ENCODE results near the gene AHR. TPM values are rescaled to one million over a fixed set of nuclear protein-coding genes. Genes with fewer than 3 reads are reported as not detected.

AHR gene
- total and polyA plus RNA-seq, 2 donors (not counting 3 experiments of a cell fraction or from before 2014, with no cell fraction given): 4.8 to 31.8 TPM

- Histone ChIP-seq H3K9me3 (replicated peaks; ENCODE audit: control insufficient read depth, insufficient read depth, low read length) (no peaks in the 10 kb centered on the region), H3K27me3 (ENCODE audit: control insufficient read depth in 2 of 2, insufficient read depth in 2 of 2, low read length in 2 of 2) (no peaks in the 10 kb centered on the region), H2AFZ (ENCODE audit: low read depth, low read length) (no peak overlapping the region), H3K27ac (ENCODE audit: insufficient read depth, low read depth, low read length) (no peak overlapping the region), H3K9me1 (replicated peaks; ENCODE audit: control insufficient read depth, extremely low read depth, insufficient read depth, low read length) (no peaks in the 10 kb centered on the region), H3K4me1 (ENCODE audit: control insufficient read depth, extremely low read depth, insufficient read depth, low read length) (peaks cover 45% of the 10 kb centered on the region), H3K36me3 (ENCODE audit: control insufficient read depth in 2 of 2, extremely low read depth in 1 of 2, insufficient read depth in 2 of 2, low read length in 2 of 2) (peaks cover 0 to 3% of the 10 kb centered on the region in 2 experiments), H3K4me2 (ENCODE audit: insufficient read depth, low read length) (no peak overlapping the region), H3K9ac (replicated peaks; ENCODE audit: extremely low read depth, insufficient read depth, low read length) (no peak overlapping the region), H3K79me2 (ENCODE audit: control insufficient read depth, insufficient read depth, low read length) (peaks cover 71% of the 10 kb centered on the region), H4K20me1 (replicated peaks; ENCODE audit: control insufficient read depth, extremely low read depth, insufficient read depth, low read length) (no peaks in the 10 kb centered on the region), H3K4me3 (replicated peaks in 1 of 3; ENCODE audit: insufficient read depth in 1 of 3, low read depth in 1 of 3, low read length in 3 of 3) (no peak overlapping the region)
- FAIRE-seq: no peak
- ChIA-PET CTCF (interaction anchor here (1.6 kb wide), 1 partner anchor 137 kb away, joined by 4 read pairs; no protein-coding TSS in a partner anchor), POLR2A (no interaction called here)
- TF ChIP-seq GATA2 (IDR thresholded peaks at IDR 0.05; ENCODE audit: insufficient read depth, insufficient read length, low read depth, low read length) (no peak), MAX (IDR thresholded peaks at IDR 0.05; ENCODE audit: insufficient read depth, insufficient read length) (no peak), EZH2 (IDR thresholded peaks at IDR 0.05; ENCODE audit: borderline replicate concordance, low read depth, low read length, severe bottlenecking) (no peak), POLR2A (IDR thresholded peaks at IDR 0.05; ENCODE audit: low read depth, low read length) (no peak), JUN (IDR thresholded peaks at IDR 0.05; ENCODE audit: borderline replicate concordance, insufficient read depth, insufficient read length, low read depth) (no peak)
- TF ChIP-seq, protein P1, sequence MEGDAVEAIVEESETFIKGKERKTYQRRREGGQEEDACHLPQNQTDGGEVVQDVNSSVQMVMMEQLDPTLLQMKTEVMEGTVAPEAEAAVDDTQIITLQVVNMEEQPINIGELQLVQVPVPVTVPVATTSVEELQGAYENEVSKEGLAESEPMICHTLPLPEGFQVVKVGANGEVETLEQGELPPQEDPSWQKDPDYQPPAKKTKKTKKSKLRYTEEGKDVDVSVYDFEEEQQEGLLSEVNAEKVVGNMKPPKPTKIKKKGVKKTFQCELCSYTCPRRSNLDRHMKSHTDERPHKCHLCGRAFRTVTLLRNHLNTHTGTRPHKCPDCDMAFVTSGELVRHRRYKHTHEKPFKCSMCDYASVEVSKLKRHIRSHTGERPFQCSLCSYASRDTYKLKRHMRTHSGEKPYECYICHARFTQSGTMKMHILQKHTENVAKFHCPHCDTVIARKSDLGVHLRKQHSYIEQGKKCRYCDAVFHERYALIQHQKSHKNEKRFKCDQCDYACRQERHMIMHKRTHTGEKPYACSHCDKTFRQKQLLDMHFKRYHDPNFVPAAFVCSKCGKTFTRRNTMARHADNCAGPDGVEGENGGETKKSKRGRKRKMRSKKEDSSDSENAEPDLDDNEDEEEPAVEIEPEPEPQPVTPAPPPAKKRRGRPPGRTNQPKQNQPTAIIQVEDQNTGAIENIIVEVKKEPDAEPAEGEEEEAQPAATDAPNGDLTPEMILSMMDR (IDR thresholded peaks at IDR 0.05; ENCODE audit: extremely low read depth in 1 of 2, insufficient read depth in 1 of 2, low read depth in 1 of 2, low read length in 2 of 2): no peak
- dilution Hi-C loops (cut with MboI; ENCODE audit: extremely low pct_ligation_motif_present, low sequenced_read_pairs) (loop anchor here (10.0 kb wide), 1 partner anchor 138 kb away; no protein-coding TSS in a partner anchor), intact Hi-C loops (cut with micrococcal nuclease) (loop anchor here (10.0 kb wide), 1 partner anchor 1038 kb away; no protein-coding TSS in a partner anchor)
- DNase-seq (ENCODE audit: low read depth, low spot score): no peak
- BruUV-seq (replicated peaks): no TSS peak
Observed at GRCh38 chr7:17307000-17307399, 8.5 kb downstream of the AHR start.

All from endothelial cell of umbilical vein (primary cell).